GM12864 (cell line): Measurements from ENCODE around the gene STARD13.
A peak's percentile ranks its signal among the peaks of the same experiment; 100 is the strongest.
"Not testable (repeated sequence)": the region's sequence is repeated elsewhere in the genome, so short reads cannot be mapped to it uniquely, and the experiment has no call there.

Experiments
- DNase-seq: peaks from one replicate; pipeline ENCODE4 v3.0.0-alpha.2; 2011; ENCODE audit warnings: low read depth
- H3K4me3 ChIP-seq: 2 replicates; pipeline ENCODE4 v1.5.1; 2011; ENCODE audit warnings: mild to moderate bottlenecking, low read depth, low read length, control low read depth
- TF ChIP-seq, protein P1 (sequence below): IDR thresholded peaks from 2 replicates; pipeline ENCODE4 v1.5.1; 2011; ENCODE audit warnings: low read depth, mild to moderate bottlenecking, moderate library complexity, low read length, control low read depth, inconsistent platforms; ENCODE audit errors: missing control alignments

Gene STARD13

DNA sequence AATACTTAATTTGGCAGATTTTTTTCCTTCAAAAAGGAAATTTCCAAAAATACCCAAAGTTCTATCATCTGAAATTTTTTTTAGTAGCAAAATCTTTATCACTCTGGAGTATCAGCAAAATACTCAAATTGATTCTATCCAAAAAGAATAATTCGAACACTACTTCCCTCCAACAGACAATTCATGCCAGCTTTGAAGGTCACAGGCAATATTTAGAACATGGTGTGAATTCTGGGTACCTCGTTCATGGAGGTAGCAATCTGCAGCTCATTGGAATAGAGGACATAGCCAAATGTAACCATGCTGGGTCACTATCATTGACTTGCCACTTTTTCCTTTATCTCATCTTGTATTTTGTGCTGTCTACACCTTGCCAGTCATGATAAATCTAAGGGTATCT is 119.8 kb downstream of the STARD13 start:
- no peak for DNase-seq
- H3K4me3 ChIP-seq = no peak overlapping the region
- TF ChIP-seq, protein P1, sequence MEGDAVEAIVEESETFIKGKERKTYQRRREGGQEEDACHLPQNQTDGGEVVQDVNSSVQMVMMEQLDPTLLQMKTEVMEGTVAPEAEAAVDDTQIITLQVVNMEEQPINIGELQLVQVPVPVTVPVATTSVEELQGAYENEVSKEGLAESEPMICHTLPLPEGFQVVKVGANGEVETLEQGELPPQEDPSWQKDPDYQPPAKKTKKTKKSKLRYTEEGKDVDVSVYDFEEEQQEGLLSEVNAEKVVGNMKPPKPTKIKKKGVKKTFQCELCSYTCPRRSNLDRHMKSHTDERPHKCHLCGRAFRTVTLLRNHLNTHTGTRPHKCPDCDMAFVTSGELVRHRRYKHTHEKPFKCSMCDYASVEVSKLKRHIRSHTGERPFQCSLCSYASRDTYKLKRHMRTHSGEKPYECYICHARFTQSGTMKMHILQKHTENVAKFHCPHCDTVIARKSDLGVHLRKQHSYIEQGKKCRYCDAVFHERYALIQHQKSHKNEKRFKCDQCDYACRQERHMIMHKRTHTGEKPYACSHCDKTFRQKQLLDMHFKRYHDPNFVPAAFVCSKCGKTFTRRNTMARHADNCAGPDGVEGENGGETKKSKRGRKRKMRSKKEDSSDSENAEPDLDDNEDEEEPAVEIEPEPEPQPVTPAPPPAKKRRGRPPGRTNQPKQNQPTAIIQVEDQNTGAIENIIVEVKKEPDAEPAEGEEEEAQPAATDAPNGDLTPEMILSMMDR = no peak

DNA sequence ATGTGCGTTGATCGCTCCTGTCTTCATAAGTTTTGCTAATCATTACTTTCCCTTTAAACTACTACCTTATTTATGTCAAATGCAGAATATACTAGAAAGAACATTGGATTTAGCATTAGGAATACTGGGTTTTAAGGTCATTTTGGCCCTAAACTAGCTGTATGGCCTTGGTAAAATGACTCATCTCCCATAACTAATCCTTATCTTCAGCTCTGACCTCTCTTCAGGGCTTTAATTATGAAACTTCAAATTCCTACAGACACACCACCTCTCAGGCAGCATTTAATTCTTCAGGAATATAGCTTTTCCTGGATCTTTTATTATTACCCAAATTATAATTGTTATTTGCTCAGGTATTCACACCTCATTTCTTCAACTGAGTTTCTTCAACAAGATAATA is 121.2 kb downstream of the STARD13 start:
- H3K4me3 ChIP-seq = no peak overlapping the region
- TF ChIP-seq, protein P1 = no peak
- DNase-seq = no peak

DNA sequence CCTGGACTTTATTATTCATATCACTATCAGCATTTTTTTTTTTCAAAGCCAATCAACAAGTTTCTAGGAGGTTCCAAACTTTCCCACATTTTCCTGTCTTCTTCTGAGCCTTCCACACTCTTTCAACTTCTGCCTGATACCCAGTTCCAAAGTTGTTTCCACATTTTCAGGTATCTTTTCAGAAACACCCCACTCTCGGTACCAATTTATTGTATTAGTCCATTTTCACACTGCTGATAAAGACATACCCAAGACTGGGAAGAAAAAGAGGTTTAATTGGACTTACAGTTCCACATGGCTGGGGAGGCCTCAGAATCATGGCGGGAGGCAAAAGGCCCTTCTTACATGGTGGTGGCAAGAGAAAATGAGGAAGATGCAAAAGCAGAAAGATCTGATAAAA is 122.8 kb downstream of the STARD13 start:
- not testable (repeated sequence) for H3K4me3 ChIP-seq, DNase-seq

DNA sequence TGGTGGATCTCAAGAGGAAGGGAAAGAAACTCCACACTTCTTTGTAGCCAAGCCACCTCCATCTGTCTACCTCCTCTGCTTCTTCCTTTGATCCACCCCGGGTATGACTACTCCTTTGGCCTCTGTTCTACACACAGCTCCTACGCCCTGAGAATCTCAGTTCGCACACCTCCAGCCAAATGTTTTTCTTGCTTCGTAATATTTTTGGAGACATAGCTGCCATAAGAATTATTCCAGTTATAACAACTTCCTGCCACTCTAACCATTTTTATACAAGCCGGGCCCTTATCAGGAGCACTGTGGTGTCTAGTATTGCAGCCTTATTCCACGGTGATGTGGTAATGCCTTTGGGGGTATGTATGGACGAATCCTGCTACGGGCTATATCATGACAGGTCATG is 126.7 kb downstream of the STARD13 start:
- TF ChIP-seq, protein P1 = no peak
- no peak for DNase-seq
- H3K4me3 ChIP-seq = no peak overlapping the region

DNA sequence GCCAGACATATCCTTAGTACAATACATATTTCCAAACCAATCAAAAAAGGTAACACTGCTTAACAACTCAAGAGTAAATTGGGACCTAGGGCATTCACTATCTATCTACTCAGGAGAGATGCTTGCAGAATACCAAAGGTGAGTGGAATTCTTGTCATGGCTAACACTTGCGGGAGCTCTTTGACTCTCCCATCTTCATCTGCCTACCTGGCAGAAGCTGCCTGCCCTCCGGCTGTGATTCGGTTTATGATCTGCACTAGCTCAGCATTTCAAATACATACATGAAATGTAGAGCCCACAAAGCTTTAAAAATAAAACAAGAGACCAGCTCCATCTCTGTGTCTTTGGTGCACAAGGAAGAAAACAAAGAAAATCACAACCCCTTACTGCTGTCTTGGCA is 127.3 kb downstream of the STARD13 start:
- DNase-seq = no peak
- H3K4me3 ChIP-seq = no peak overlapping the region
- TF ChIP-seq, protein P1 = no peak

DNA sequence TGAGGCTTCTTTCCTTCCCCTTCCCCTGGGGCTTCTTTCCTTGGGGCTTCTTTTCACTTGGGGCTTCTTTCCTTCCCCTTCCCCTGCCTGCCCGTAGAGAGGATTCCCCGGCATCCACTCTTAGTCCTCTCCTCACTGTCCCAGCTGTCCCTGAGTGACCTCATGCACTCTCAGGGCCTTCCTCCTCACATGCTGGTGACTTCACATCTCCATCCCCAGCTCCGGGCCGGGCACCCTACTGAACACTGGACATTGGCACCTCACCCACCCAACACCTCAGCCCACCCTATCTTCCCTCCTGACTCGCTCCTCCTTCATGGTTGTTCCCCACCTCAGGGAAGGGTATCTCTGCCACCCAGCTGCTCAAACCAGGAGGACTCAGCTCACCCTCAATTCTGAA is 130.6 kb downstream of the STARD13 start:
- no peak for DNase-seq
- H3K4me3 ChIP-seq = no peak overlapping the region
- TF ChIP-seq, protein P1 = no peak

DNA sequence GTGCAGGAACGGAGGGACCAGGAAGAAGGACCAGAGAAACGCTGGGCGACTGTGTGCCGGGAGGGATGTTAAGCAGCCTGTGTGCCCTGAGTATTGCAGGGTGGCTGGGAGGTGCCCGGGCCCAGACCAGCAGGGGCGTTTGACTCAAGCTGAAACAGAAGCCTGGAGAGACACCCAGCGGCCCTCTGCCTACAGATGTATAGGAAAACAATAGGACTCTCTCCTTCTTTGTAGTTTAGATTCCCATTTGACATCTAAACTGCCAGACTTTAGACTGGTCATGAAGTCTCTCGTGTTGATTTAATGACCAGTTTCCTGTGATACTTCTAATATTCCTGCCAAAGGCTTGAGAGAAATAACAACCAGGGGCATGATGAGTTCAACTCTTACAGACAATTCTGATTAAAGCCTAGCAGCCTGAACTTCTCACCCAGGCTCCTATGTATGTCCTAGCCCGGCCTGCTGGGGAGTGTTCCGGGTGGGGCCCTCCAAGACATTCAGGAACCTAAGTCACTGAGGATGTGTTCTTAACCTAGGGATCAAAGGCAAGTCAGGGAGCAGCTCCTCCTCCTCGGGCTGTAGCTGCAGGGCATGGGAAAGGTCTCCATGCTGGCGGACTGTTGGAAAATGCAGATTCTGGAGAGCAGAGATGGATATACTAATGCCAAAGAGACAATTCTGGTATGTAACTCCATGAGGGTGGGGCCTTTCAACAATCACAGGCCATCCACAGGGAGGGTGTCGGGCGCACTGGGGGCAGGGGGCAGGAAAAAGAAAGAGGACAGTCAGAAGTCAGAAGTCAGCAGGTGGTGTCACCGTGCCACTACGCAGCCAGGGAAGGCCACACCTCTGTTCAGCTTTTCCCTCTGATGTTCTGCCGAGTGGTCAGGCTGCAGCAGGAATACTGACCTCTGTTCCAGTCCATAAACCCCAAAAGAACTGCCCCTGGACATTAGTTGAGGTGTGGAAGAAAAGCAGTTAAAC is 131.8 kb downstream of the STARD13 start:
- TF ChIP-seq, protein P1 = peak; percentile 10

More for the DNA sequence above, 131.8 kb downstream of the STARD13 start:
- no peak overlapping the region for H3K4me3 ChIP-seq
- no peak for DNase-seq
